Breast epithelium (tissue), 3 donors: ENCODE results near the gene EPS8.

Experiments
- POLR2AphosphoS5 ChIP-seq, 3 donors: sonication (generic); formaldehyde crosslinking; IDR thresholded peaks; one replicate each; pipeline ENCODE4 v1.6.1; 2017; ENCODE audit warnings: antibody characterized with exemption in 3 of 3
- TF ChIP-seq, protein P1 (sequence below), 3 donors: fragments of 450-650 bp; IDR thresholded peaks; one replicate each; pipeline ENCODE4 v1.5.1; 2016 to 2017; ENCODE audit warnings: antibody characterized with exemption in 3 of 3, mild to moderate bottlenecking in 3 of 3, moderate library complexity in 3 of 3

DNA sequence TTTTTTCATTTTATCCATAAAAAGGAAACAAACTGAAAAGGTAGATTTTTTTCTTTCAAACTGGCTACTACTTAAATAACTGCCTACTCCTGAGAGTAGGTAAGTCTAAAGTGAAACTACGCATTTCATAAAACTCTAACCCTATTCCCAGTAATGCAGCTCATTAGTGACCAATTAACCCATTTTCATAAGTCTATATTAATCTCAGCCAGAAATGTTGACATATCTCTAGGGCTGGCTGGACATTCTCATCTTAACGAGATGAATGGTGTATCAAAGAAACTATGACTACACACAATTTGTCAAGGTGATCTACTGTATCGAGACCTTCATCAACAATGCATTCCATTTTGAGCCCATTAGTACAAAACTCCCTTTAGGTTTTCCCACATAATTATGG is 57.2 kb downstream of the EPS8 start:
- TF ChIP-seq, protein P1, sequence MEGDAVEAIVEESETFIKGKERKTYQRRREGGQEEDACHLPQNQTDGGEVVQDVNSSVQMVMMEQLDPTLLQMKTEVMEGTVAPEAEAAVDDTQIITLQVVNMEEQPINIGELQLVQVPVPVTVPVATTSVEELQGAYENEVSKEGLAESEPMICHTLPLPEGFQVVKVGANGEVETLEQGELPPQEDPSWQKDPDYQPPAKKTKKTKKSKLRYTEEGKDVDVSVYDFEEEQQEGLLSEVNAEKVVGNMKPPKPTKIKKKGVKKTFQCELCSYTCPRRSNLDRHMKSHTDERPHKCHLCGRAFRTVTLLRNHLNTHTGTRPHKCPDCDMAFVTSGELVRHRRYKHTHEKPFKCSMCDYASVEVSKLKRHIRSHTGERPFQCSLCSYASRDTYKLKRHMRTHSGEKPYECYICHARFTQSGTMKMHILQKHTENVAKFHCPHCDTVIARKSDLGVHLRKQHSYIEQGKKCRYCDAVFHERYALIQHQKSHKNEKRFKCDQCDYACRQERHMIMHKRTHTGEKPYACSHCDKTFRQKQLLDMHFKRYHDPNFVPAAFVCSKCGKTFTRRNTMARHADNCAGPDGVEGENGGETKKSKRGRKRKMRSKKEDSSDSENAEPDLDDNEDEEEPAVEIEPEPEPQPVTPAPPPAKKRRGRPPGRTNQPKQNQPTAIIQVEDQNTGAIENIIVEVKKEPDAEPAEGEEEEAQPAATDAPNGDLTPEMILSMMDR (IDR thresholded peaks at IDR 0.05): no peak
- TF ChIP-seq POLR2AphosphoS5 (IDR thresholded peaks at IDR 0.05): no peak
